Gastroesophageal sphincter (tissue), 4 donors: ENCODE data around the gene MAL. TPM values are rescaled to one million over a fixed set of nuclear protein-coding genes. Genes with fewer than 3 reads are reported as not detected.
A peak's percentile ranks its signal among the peaks of the same experiment; 100 is the strongest.

ENCODE experiments used
- ATAC-seq: fragments of 150-250 bp; one replicate; pipeline ENCODE4 v1.9.1; 2016; ENCODE audit warnings: mild to moderate bottlenecking, moderate library complexity
- H3K27ac ChIP-seq, 4 donors: fragments of 200-600 bp; sonication (generic) in 3 of 4; 1 replicate in 3 of 4; 2 replicates in 1 of 4; pipeline ENCODE4 v1.5.1; 2016 to 2019
- H3K27me3 ChIP-seq: fragments of 200-600 bp; sonication (generic); one replicate; pipeline ENCODE4 v1.5.1; 2019
- H3K36me3 ChIP-seq, 2 donors: fragments of 200-600 bp; sonication (generic); one replicate each; pipeline ENCODE4 v1.5.1; 2019; ENCODE audit warnings: control low read depth in 1 of 2
- H3K4me1 ChIP-seq, 3 donors: fragments of 200-600 bp; sonication (generic); 1 replicate in 2 of 3; 2 replicates in 1 of 3; pipeline ENCODE4 v1.5.1; 2016 to 2019; ENCODE audit warnings: control low read depth in 2 of 3
- H3K4me3 ChIP-seq, 2 donors: fragments of 200-600 bp; sonication (generic); one replicate each; pipeline ENCODE4 v1.5.1; 2019; ENCODE audit warnings: mild to moderate bottlenecking in 1 of 2, moderate library complexity in 1 of 2
- H3K9me3 ChIP-seq, 3 donors: fragments of 200-600 bp; sonication (generic); one replicate each; pipeline ENCODE4 v1.5.1; 2017 to 2019; ENCODE audit warnings: control low read depth in 2 of 3
- CTCF ChIP-seq, 4 experiments: fragments of 200-600 bp in 2 of 4; fragments of 450-650 bp in 2 of 4; sonication (generic) in 1 of 4; IDR thresholded peaks; one replicate each; pipeline ENCODE4 v1.5.1; 2017 to 2019; ENCODE audit warnings: antibody characterized with exemption in 4 of 4, mild to moderate bottlenecking in 2 of 4, moderate library complexity in 2 of 4
- EP300 ChIP-seq: sonication (generic); formaldehyde crosslinking; IDR thresholded peaks from one replicate; pipeline ENCODE4 v1.6.1; 2017; ENCODE audit warnings: antibody characterized with exemption, mild to moderate bottlenecking
- POLR2A ChIP-seq, 2 donors: fragments of 450-650 bp; IDR thresholded peaks; one replicate each; pipeline ENCODE4 v1.6.1; 2017; ENCODE audit warnings: antibody characterized with exemption in 2 of 2, mild to moderate bottlenecking in 2 of 2, moderate library complexity in 1 of 2
- POLR2AphosphoS5 ChIP-seq: sonication (generic); formaldehyde crosslinking; IDR thresholded peaks from one replicate; pipeline ENCODE4 v1.6.1; 2017; ENCODE audit warnings: antibody characterized with exemption
- WGBS, 2 donors: methylation state at CpG; one replicate each; pipeline ENCODE4 v1.1.5; 2018; ENCODE audit warnings: low coverage in 1 of 2; 5-methylcytosine and 5-hydroxymethylcytosine counted together
- total RNA-seq, 4 donors: library from RNA; depleted of rRNA; stranded (reverse); fragments of >200 nt; gene quantifications; one replicate each; pipeline ENCODE4 v1.1.0, GENCODE V29; 2016

MAL gene
- total RNA-seq, 4 donors from 2014 or later = 21.3 to 39.8 (median 32.0) TPM

- Histone ChIP-seq H3K4me3 (no peak overlapping the region), H3K4me1 (peaks cover 0 to 27% (median 10%) of the 10 kb centered on the region in 3 donors), H3K36me3 (no peaks in the 10 kb centered on the region), H3K27me3 (peaks cover 63% of the 10 kb centered on the region), H3K9me3 (no peaks in the 10 kb centered on the region), H3K27ac (no peak overlapping the region)
- WGBS, 2 donors = 32 to 40% methylated on average over 3 to 4 of the region's 15 CpGs
- peak; percentile 61 for ATAC-seq
- TF ChIP-seq POLR2AphosphoS5 = no peak
- TF ChIP-seq CTCF (IDR thresholded peaks at IDR 0.05) = peak in 3 of 4 experiments; percentile 80 to 96 (median 91)
These were observed 2.9 kb upstream of the MAL start for GRCh38 chr2:95022309-95023221.

- H3K9me3 ChIP-seq = no peaks in the 10 kb centered on the region
- ATAC-seq = no peak
- no peaks in the 10 kb centered on the region for H3K36me3 ChIP-seq
- 52 to 62% methylated on average over 2 of the region's 2 CpGs for WGBS, 2 donors
- TF ChIP-seq EP300 (no peak), CTCF (IDR thresholded peaks at IDR 0.05) (no peak), POLR2A (IDR thresholded peaks at IDR 0.05) (no peak), POLR2AphosphoS5 (no peak)
- H3K27ac ChIP-seq = peak overlapping the region in 1 of 4 donors; percentile 32
- H3K27me3 ChIP-seq = peaks cover 69% of the 10 kb centered on the region
- peaks cover 0 to 27% (median 10%) of the 10 kb centered on the region in 3 donors for H3K4me1 ChIP-seq
- H3K4me3 ChIP-seq = no peak overlapping the region
These were observed 2.3 kb upstream of the MAL start for GRCh38 chr2:95023222-95023597.

GRCh38 chr2:95024371-95024770 is 1.1 kb upstream of the MAL start:
- peaks cover 0 to 27% (median 10%) of the 10 kb centered on the region in 3 donors for H3K4me1 ChIP-seq
- no peaks in the 10 kb centered on the region for H3K36me3 ChIP-seq
- ATAC-seq = no peak
- no peaks in the 10 kb centered on the region for H3K9me3 ChIP-seq
- peak overlapping the region in 1 of 2 donors; percentile 52 for H3K4me3 ChIP-seq
- TF ChIP-seq CTCF (IDR thresholded peaks at IDR 0.05) = no peak
- TF ChIP-seq EP300 = no peak
- TF ChIP-seq POLR2AphosphoS5 = no peak
- TF ChIP-seq POLR2A (IDR thresholded peaks at IDR 0.05) = no peak
- H3K27me3 ChIP-seq = peaks cover 75% of the 10 kb centered on the region
- 43 to 57% methylated on average over 5 to 9 of the region's 11 CpGs for WGBS, 2 donors
- H3K27ac ChIP-seq = peak overlapping the region in 1 of 4 donors; percentile 78

DNA sequence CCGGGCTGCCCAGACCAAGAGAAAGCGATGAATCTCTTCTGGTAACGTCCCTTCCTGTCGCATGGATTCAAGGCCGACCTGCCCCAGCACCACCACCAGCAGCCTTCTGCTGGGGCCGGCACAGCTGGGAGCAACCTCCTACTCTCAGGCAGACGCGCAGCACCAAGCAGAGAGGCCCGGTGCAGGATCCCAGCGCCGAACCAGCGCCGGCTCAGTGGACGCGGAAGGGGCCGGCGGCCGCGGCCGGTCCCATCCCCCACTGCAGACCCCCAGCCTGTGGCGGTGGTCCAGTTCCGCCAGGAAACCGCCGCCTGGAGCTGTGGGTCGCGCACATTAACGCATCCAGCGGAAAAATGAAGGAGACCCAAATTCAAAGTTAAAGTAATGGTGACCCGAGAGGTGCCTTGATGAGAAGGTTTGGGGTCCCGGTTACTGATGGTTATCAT is 525 bp upstream of the MAL start:
- Histone ChIP-seq H3K27me3 (peaks cover 75% of the 10 kb centered on the region), H3K9me3 (no peaks in the 10 kb centered on the region), H3K4me3 (peak overlapping the region; percentile 15 to 52), H3K27ac (peak overlapping the region in 3 of 4 donors; percentile 60 to 78 (median 64)), H3K4me1 (peaks cover 0 to 27% (median 10%) of the 10 kb centered on the region in 3 donors), H3K36me3 (no peaks in the 10 kb centered on the region)
- no peak for ATAC-seq
- WGBS, 2 donors = 8 to 40% methylated on average over 2 to 5 of the region's 30 CpGs
- TF ChIP-seq CTCF (IDR thresholded peaks at IDR 0.05) = no peak
- TF ChIP-seq POLR2AphosphoS5 = no peak
- TF ChIP-seq EP300 = no peak
- no peak for TF ChIP-seq POLR2A (IDR thresholded peaks at IDR 0.05)
